NCI-H2196 (cell line): ENCODE data around the gene ANAPC4.

Experiments
- DNase-seq: peaks from one replicate; lab custom pipeline; 2025; ENCODE audit not compliant: unreplicated experiment; lab: John Stamatoyannopoulos, UW

ANAPC4 gene

DNA sequence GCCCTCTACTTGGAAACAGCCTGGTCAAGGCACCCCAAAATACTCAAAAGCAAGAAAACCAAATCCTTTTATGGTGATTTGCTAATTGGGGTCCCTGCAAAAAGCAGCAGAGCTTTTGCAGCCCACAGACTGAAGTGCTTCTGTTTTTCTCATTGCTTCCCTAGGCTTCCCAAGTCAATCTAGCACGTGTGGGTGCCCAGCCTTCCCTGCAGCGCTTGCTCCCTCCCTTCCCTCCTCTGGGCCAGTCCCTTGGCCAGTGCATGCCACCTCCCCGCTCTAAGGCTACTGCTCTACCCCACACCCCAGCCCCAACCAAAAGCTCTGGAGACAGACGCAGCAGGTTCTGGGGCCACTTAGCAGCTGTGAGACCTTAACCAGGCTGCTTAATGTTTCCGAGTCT, 53.6 kb downstream of the ANAPC4 start:
- no peak for DNase-seq

DNA sequence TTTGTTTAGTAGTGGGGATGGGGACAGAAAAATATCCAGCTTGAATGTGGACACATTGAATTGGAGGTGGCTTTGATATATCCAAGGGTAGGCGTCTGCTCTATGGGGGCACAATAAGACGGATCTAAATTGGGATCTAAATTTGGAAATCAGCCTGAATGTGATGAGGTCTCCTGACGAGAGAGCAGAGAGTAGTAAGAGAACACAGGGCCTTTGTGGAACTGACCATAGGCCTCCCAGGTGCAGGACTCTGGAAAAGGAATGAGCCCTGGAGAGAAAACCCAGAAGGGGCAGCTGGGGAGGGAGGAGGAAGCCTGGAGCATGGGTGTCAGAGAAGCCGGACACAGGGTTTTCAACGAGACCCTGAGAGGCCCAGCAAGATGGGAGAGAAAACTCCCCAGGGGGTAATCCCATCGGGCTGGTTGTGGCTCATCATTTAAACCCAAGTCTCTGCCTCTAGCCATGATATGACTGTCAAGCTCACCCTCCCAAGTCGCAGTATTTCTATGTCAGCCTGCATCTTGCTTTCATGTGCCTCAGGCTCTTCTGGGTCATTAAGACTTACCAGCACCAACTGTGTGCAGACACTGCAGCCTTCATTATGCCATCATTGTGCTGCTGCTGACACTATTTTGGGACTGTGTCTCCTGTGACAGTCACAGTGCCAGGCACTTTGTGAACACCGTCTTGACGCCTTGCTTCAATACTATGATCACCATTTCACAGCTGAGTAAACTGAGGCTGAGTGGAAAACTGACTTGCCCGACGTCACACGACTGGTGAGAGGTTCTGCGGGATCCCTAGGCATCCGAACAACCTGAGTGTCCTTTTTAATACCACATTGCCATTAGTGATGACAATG, 57.1 kb downstream of the ANAPC4 start:
- DNase-seq, result no peak

DNA sequence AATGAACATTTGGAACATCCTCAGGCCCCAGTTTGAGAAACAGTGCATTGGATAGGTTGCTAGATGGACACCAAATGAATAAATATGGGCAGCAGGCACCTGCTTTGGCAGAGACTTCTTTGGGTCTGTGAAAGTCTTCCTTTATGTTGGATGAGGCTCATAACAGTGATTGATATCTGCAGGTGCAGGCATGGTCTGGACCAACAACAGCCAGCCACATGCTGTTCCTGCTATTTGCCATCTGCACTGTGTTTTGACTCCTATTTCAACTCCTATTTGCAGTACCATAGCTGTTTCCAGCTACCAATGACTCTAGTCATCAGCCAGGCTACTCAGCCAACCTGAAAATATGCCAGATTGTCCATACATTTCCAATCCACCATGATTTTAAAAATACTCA, 60.9 kb downstream of the ANAPC4 start:
- DNase-seq, result peak; percentile 41

DNA sequence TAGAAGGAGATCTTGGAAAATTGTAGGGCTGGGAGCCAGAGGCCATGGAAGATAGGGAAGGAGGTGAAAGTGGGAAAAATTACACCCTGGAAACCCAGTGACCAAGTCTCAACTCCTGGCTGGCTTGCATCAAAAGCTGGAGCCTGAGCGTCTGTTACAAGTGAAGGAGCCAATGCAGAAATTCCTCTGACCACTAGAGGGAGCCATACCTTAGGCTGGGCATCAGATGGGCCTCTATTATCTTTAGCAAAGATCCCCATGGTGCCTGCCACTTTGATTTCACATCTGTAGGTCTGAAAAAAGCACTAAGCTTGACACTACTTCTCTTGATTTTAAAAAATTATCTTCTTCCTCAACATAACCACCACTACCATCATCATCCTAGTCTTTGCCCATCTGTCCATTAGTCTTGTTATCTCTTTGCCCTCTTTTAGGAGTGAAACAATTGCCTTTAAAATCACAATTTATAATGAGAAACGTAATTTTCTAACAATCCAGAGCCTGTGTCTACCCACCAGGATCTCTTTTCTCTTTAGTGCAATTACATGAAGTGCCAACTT, 62.9 kb downstream of the ANAPC4 start:
- DNase-seq, result peak; percentile 85

DNA sequence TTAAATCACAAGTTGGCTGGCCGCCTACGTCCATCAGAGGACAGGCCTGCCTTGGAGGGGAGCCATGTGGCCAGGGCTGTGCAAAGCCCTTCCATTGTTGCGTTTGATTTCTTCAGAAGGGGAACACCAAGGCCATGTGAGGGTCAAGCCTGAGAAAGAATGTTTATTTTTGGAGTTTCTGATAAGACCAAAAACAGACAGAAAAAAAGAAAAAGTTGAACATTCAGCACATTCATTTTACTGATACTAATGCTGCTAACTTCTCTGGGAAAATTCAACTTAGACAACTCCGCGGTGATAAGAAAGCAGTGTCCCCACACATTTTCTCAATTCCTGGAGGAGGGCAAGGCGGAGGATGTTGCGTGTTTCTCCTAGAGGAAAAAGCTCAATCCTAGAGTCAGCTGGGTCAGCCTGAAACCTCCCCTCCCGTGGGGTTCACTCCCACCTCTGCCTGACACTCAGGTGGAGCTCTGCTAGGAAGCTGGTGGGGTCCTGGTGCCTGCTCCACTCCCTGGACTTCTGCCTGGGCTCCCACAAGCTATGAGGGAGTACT, 63.5 kb downstream of the ANAPC4 start:
- peak; percentile 14 for DNase-seq

DNA sequence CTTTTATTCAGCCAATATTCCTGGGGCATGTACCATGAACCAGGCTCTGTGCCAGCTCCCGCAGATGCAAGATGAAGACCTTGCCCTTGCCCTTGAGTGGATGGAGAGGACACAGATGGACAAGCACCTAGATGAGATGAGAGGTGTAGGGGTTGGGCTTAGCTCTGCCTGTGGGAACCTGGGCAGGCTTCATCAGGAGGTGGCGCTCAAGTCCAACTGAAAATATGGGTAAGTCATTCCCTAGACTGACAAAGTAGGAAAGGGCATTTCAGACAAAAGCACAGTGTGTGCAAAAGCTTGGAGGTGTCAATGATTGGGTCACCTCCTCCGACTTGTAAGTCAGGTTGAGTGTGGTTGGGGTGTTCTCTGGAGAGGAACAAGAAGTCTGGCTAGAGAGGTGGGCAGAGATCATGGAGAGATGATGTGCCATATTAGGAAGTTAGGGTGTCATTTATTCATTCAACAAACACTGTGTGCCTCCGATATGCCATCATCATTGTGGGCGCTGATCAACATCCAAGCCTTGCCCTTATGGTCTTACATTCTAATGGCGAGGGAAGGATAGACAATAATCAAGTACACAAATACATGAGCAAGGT, 64.6 kb downstream of the ANAPC4 start:
- peak; percentile 82 for DNase-seq

DNA sequence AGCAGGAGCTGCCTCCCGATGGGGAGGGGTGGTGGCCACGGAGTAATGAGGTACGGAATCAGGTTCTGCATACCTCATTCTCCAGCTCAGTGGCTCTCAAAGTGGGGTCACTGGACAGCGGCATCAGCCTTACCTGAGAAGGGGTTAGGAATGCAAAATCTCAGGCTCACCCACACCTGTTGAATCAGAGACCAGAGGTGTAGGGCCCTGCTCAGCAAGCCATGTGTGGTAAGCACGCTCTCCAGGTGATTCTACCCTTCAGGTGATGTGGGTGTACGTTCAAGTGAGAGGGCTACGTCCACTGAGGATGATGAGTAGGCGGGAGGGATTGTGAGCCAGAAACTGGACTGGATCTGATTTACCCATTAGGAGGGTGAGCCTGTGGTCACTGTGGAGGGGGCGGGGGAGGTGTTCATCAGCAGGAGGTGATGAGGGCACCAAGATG, 65.8 kb downstream of the ANAPC4 start:
- DNase-seq, result no peak

DNA sequence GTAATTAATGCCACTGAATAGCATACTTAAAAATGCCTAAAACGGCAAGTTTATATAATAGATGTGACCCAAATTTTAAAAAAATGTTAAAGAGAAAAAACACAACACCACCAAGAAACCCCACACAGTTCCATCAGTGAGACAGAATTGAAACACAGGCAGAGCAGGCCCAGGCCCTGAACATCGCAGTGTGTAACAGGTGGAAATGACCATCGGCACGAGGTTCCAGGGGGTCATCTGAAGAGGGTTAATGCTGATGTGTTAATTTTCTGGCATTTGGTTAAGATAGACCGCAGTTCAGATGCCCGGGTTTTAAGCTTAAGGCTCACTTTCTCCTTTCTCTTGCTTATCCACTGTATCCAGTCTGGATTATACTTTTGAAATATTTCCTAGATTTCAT, 66.8 kb downstream of the ANAPC4 start:
- no peak for DNase-seq

DNA sequence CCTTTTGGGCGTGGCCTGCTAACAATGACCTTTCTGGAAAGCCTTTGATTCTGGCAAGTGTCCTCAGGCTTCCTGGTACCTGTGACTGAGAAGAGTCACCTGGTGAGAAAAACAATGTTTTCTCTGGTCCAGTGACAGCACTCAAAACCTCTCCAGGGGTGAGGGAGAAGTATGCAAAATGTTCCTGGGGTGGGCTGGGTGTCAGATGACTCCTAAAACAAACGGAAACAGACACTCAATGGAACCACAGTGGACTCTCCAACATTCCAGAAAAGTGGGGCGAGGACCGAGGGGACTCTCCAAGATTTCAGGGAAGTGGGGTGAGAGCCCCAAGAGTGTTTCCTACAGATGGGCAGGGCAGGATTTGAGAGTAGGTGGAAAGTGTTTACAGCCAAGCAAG, 69.5 kb downstream of the ANAPC4 start:
- DNase-seq, result no peak

DNA sequence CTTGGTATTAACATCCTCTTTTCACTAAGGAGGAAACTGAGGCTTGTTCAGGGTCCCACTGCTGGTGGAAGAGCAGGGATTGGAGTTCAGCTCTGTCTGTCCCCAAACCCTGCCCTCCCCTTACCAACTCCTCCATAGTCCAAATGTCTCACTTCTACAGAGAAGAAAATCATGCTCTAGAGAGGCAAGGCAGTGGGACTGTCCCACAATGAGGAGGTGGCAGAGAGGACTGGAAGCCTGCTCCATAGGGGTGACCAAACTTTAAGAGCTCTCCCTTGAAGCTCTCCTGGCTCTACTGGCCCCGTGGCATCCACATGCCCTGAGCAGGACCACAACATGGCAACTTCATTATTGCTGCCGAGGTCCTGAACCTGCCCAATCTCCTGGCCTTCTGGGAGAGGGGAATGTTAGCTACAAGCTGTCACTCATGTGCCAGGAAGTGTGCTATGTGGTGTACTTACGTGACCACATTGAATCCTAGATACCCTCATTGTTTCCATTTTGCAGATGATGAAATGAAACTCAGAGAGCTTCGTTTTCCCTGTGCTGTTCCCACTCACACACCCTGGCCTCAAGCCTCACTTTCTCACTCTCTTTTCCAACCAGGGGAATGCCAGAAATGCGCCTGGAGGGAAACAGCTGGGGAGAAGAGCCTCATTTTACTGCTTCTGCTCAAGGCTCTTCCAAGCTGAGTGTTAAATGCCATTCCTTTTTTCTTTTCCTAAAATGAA, 71.5 kb downstream of the ANAPC4 start:
- DNase-seq, result no peak

DNA sequence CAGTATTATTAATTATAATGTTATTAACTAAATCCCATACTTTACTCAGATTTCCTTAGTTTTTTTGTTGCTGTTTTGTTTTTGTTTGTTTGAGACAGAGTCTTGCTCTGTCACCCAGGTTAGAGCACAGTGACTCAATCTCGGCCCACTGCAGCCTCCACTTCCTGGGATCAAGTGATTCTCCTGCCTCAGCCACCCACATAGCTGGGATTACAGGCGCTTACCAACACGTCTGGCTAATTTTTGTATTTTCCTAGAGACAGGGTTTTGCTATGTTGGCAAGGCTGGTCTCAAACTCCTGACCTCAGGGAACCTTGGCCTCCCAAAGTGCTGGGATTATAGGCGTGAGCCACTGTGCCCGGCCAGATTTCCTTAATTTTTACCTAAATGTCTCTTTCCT, 72.2 kb downstream of the ANAPC4 start:
- DNase-seq, result no peak

DNA sequence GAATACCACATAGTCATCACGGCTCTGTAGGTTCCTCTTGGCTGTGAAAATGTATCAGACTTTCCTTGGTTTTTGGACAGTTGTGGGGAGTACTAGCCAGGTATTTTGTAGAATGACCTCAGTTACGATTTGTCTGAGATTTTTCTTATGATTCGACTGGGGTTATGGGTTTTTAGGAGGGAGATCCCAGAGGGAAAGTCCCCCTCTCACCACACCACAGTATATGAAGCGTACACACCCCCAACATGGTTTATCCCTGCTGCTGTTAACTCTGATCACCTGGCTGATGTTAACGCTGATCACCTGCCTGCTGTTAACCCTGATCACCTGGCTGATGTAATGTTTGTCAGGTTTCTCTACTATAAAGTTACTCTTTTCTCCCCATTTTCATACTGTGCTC, 72.6 kb downstream of the ANAPC4 start:
- no peak for DNase-seq

DNA sequence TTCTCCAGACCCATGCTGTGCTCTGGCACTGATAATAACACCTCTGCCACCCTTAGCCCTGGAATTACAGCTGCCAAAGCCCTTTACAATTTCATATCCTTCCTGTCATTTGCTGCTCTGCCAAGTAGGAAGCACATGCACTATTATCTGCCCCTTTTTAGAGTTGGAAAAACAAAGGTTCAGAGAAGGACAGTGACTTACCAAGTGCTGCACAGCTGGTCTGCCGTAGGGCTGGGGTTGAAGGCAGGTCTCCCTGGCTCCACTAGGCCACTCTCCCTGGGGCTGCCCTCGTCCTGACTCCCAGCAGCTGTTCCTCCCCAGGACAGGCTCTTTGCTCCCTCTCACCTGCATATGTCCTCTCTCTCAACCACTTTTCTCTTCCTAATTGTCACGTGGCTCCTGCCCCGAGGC, 73.4 kb downstream of the ANAPC4 start:
- no peak for DNase-seq

DNA sequence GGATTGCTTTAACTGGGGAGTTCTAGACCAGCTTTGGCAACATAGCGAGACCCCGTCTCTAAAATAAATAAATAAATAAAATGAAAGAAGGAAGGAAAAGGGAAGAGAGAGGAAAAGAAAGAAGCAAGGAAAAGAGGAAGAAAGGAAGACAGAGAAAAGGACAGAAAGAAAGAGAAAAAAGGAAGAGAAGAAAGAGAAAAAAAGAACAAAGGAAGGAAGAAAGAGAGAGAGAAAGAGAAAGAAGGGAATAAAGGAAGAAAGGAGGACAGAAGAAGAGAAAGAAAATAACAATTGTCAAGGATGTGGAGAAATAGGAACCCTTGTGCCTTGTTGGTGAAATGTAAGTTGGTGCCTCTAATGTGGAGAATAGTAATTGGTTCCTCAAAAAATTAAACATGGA, 74.6 kb downstream of the ANAPC4 start:
- no peak for DNase-seq

DNA sequence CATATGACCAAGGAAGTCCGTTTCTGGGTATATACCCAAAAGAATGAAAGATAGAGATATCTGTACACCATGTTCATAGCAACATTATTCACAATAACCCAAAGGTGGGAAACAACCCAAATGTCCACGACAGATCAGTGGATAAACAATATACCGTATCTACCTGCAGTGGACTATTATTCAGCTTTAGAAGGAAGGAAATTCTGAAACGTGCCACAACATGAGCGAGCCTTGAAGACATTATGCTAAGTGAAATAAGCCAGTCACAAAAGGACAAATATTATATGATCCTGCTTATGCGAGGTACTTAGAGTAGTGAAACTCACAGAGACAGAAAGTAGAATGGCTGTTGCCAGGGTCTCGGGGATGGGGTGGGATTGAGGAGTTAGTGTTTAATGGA, 75.0 kb downstream of the ANAPC4 start:
- DNase-seq, result no peak

DNA sequence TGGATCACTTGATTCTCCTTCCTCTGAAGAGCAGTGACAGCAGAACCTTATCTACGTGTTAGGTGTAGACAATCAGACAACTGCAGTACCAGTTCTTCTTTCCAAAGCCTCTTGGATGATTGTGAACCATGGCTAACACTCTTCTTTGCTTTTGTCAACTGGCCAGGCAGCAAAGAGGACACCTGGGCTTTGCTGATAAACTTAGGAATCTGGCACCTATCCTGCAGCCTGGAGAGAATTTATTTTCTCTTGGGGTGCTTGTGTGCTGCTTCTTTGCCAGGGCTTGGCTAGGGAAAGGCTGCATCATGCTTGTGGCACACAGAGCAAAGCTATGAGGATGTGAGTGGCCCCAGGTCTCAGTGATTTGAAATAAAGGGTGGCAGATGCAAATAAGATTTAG, 77.4 kb downstream of the ANAPC4 start:
- peak; percentile 13 for DNase-seq

DNA sequence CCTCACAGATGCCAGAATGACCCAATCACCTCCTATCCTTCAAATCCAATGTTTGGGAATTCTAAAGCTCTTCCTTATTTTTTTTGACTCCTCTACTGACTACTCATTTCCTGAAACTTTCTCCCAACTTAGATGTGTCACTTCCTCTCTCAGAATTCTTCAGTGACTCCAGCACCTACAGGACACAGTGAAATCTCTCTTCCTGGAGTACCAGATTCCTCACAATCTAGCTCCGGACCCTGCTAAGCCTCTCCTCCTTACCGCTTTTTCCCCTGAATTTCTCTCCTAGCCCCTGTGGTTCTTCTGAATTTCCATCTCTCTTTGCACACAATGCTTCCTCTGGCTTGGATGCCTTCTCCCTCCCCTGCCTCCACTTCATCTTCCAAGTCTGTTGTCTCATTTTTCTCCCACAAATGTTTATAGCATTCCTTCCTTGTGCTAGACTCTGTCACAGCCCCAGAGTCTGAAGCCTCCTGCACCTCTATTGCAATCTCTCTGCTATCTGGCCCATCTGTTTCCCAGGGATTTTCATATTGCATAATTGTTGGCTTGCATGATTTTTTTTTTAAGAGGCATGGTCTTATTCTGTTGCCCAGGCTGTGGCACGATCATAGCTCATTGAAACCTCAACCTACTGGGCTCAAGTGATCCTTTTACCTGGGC, 80.1 kb downstream of the ANAPC4 start:
- no peak for DNase-seq

DNA sequence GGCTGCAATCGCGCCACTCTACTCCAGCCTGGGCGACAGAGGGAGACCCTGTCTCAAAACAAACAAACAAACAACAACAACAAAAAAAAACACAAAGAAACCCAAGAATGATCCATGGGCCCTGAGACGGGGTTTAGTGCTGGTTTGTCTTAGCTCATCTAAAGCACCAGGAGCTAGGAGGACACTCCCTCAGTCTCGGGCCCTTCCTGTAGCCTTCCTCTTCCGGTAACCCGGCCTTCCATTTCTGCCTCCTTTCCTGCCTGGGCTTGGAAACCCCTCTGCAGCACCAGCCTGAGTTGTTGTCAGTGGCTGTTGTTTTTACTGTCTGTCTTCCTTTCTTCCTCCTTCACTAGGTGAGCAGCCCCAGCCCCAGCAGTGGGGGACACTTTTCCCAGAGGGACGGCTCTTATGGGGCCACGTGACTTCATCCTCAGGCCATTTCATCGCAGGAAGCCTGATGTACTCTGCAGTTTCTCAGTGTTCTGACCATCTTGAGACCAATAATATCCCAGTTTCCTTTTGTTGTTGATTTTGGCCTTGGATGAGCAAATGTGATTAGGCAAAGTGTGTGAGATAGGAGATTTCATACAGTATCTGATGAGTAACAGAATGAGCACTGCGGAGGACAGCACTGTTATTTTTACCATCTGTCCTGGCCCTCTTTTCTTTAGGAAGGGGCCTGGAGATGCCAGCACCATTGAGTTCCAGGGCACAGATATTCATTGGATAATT, 90.1 kb downstream of the ANAPC4 start:
- DNase-seq, result no peak

DNA sequence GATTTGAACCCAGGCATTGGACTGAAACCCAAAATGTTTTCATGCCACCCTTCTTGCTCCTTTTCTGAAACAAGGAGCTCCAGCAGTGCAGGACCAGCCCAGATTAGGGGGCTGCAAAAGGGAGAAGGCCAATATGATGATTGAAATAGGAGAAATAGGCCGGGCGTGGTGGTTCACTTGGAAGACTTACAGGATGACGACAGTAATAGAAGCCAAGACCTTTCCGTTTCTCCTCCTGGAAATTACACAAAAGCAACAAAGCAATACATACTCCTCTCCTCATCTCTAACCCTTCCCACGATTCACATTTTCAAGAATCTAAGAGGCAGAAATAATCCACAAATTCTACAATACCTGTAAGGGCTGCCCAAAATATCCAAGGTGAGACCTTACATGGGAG, 90.8 kb downstream of the ANAPC4 start:
- no peak for DNase-seq
